MM.1S (cell line): ENCODE measurements around the gene SLC35F1.

Source experiments
- CTCF ChIP-seq: fragments of 300-600 bp; sonication (generic); IDR thresholded peaks from 2 replicates; pipeline ENCODE4 v1.5.1; 2016; ENCODE audit warnings: antibody characterized with exemption, low read length, mixed read lengths
- EZH2 ChIP-seq: fragments of 300-600 bp; sonication (generic); optimal IDR thresholded peaks from 2 replicates; pipeline ENCODE3; 2017; ENCODE audit warnings: low read depth, mild to moderate bottlenecking, antibody characterized with exemption, low read length, mixed read lengths

DNA sequence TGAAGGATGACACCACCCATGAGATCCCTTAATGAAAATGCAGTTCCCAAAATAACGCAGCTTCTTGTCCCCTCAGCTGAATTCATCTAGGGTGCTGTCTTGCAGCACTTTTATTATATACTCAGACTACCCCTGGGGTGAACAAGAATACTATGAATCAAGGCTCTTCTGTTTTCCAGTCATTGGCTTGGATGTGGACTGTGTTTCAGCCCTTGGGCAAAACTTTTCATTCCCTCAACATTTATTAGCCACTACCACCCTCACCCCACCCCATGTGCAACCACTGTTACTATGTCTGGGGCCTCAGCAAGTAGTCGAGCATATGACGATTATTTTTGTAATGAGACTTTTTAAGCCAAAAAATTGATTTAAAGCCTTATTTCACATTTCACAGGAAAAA lies 321.8 kb downstream of the SLC35F1 start:
- no peak for TF ChIP-seq EZH2
- TF ChIP-seq CTCF: no peak
